ENCODE measurements around the gene CENPN.

GRCh38 chr16:81040131-81040530, 33.1 kb downstream of the CENPN start:
- TF ChIP-seq EZH2phosphoT487 (conservative IDR thresholded peaks at IDR 0.05; ENCODE audit: low read length) (no peak), CTCF (IDR thresholded peaks at IDR 0.05; ENCODE audit: insufficient read depth, low read length, poor library complexity, severe bottlenecking) (no peak)

Measured in SU-DHL-6 (cell line).